Peyer's patch (tissue), 4 donors: ENCODE results near the gene SPATA9.

Experiments used
- CTCF ChIP-seq, 6 experiments: fragments of 450-650 bp in 4 of 6; fragments of 200-600 bp in 2 of 6; sonication (generic) in 1 of 6; IDR thresholded peaks; one replicate each; pipeline ENCODE4 v1.5.1; 2017 to 2019; ENCODE audit warnings: antibody characterized with exemption in 6 of 6, mild to moderate bottlenecking in 3 of 6, moderate library complexity in 1 of 6
- POLR2A ChIP-seq, 2 donors: fragments of 450-650 bp; IDR thresholded peaks; one replicate each; pipeline ENCODE4 v1.5.1; 2017; ENCODE audit warnings: antibody characterized with exemption in 2 of 2, mild to moderate bottlenecking in 2 of 2, moderate library complexity in 2 of 2

- TF ChIP-seq CTCF (IDR thresholded peaks at IDR 0.05) (no peak), POLR2A (IDR thresholded peaks at IDR 0.05) (no peak)
Measured at GRCh38 chr5:95668728-95669127, 14.1 kb downstream of the SPATA9 start.
